ENCODE measurements around the gene ITGA1. TPM values are rescaled to one million over a fixed set of nuclear protein-coding genes. Genes with fewer than 3 reads are reported as not detected.
"Not testable (repeated sequence)": the region's sequence is repeated elsewhere in the genome, so short reads cannot be mapped to it uniquely, and the experiment has no call there.

ITGA1 gene
- total and polyA plus RNA-seq, 4 donors: 24.2 to 187 (median 48.5) TPM

DNA sequence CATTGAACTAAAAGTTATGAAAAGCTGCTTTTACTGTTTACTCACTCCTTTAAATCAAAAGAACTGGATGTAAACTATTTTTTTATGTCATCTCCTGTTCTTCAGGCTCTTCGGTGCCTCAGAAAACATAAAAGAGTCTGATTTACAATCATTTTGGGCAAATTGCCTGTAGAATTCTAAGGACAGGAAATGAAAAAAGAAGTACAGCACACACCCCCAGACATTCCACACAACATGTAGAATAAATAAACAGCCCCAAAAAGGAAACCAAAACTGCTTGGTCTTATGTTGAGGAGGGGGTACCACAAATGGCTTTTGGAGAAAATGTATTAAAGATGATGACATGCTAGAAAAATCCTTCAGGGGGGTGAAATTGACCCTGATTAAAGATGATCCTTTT lies 57.2 kb downstream of the ITGA1 start:
- WGBS: 68% methylated on average over 1 of the region's 1 CpG
- Histone ChIP-seq H3K9ac (ENCODE audit: low read depth in 1 of 2, low read length in 2 of 2) (no peak overlapping the region), H3K36me3 (ENCODE audit: control insufficient read depth in 4 of 4, insufficient read depth in 3 of 4, low read depth in 1 of 4, low read length in 3 of 4) (no peaks in the 10 kb centered on the region), H3K27me3 (ENCODE audit: control insufficient read depth in 4 of 4, insufficient read depth in 4 of 4, low read length in 3 of 4) (no peaks in the 10 kb centered on the region), H3K4me1 (ENCODE audit: control insufficient read depth in 4 of 4, insufficient read depth in 4 of 4, low read length in 3 of 4) (peaks cover 0 to 3% (median 1%) of the 10 kb centered on the region in 4 donors), H3K9me3 (ENCODE audit: control insufficient read depth in 4 of 4, low read length in 3 of 4) (no peaks in the 10 kb centered on the region), H3K4me3 (ENCODE audit: low read depth in 1 of 3, low read length in 3 of 3) (no peak overlapping the region), H3K27ac (ENCODE audit: low read depth in 1 of 2, low read length in 2 of 2) (no peak overlapping the region)
- TF ChIP-seq, protein P1, sequence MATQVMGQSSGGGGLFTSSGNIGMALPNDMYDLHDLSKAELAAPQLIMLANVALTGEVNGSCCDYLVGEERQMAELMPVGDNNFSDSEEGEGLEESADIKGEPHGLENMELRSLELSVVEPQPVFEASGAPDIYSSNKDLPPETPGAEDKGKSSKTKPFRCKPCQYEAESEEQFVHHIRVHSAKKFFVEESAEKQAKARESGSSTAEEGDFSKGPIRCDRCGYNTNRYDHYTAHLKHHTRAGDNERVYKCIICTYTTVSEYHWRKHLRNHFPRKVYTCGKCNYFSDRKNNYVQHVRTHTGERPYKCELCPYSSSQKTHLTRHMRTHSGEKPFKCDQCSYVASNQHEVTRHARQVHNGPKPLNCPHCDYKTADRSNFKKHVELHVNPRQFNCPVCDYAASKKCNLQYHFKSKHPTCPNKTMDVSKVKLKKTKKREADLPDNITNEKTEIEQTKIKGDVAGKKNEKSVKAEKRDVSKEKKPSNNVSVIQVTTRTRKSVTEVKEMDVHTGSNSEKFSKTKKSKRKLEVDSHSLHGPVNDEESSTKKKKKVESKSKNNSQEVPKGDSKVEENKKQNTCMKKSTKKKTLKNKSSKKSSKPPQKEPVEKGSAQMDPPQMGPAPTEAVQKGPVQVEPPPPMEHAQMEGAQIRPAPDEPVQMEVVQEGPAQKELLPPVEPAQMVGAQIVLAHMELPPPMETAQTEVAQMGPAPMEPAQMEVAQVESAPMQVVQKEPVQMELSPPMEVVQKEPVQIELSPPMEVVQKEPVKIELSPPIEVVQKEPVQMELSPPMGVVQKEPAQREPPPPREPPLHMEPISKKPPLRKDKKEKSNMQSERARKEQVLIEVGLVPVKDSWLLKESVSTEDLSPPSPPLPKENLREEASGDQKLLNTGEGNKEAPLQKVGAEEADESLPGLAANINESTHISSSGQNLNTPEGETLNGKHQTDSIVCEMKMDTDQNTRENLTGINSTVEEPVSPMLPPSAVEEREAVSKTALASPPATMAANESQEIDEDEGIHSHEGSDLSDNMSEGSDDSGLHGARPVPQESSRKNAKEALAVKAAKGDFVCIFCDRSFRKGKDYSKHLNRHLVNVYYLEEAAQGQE (IDR thresholded peaks at IDR 0.05): no peak
- no peak for TF ChIP-seq HNF4G (IDR thresholded peaks at IDR 0.05)
- TF ChIP-seq, protein P2, sequence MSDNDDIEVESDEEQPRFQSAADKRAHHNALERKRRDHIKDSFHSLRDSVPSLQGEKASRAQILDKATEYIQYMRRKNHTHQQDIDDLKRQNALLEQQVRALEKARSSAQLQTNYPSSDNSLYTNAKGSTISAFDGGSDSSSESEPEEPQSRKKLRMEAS (IDR thresholded peaks at IDR 0.05): no peak
- no peak for TF ChIP-seq GABPA (IDR thresholded peaks at IDR 0.05 in 1 of 2, conservative IDR thresholded peaks at IDR 0.05 in 1 of 2)
- TF ChIP-seq, protein P3, sequence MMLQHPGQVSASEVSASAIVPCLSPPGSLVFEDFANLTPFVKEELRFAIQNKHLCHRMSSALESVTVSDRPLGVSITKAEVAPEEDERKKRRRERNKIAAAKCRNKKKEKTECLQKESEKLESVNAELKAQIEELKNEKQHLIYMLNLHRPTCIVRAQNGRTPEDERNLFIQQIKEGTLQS (IDR thresholded peaks at IDR 0.05): no peak
- TF ChIP-seq ZBTB33 (IDR thresholded peaks at IDR 0.05): no peak
- no peak for TF ChIP-seq RXRA (IDR thresholded peaks at IDR 0.05)
- TF ChIP-seq FOXA2 (IDR thresholded peaks at IDR 0.05): no peak
- TF ChIP-seq SP1 (IDR thresholded peaks at IDR 0.05): no peak
- no peak for TF ChIP-seq FOXA1 (IDR thresholded peaks at IDR 0.05)
- no peak for TF ChIP-seq RAD21 (IDR thresholded peaks at IDR 0.05)
- TF ChIP-seq JUND (IDR thresholded peaks at IDR 0.05): no peak
- no peak for TF ChIP-seq NR2F2 (IDR thresholded peaks at IDR 0.05)
- DNase-seq (ENCODE audit: low spot score): no peak

DNA sequence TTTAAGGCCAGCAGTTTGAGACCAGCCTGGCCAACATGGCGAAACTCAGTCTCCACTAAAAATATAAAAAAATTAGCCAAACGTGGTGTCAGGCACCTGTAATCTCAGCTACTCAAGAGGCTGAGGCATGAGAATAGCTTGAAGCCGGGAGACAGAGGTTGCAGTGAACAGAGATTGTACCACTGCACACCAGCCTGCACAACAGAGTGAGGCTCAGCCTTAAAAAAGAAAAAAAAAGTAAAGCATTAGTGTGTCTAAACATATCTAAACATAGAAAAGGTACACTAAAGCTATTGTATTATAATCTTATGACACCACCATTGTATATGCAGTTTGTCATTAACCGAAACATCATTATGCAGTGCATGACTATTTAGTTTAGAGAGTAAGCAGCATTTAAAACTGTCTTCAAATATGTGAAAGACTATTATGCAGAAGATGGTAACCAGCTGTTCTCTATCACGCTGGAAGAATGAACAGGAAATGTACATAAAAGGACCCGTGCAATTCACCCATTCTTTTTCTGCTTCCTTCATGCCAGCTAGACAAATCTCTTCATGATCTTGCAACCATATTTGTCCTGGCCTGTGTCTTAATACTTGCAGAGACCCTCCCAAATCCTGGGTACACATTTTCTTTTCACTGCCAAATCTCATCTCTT lies 58.6 kb downstream of the ITGA1 start:
- DNase-seq (ENCODE audit: low spot score): no peak

GRCh38 chr5:52848688-52849087 lies 61.0 kb downstream of the ITGA1 start:
- not testable (repeated sequence) for H3K4me1 ChIP-seq (ENCODE audit: control insufficient read depth in 4 of 4, insufficient read depth in 4 of 4, low read length in 3 of 4)
- 94% methylated on average over 5 of the region's 5 CpGs for WGBS

More for the DNA sequence above, 58.6 kb downstream of the ITGA1 start:
- Histone ChIP-seq H3K9ac (ENCODE audit: low read depth in 1 of 2, low read length in 2 of 2) (no peak overlapping the region), H3K4me1 (ENCODE audit: control insufficient read depth in 4 of 4, insufficient read depth in 4 of 4, low read length in 3 of 4) (peaks cover 0 to 2% (median 0%) of the 10 kb centered on the region in 4 donors), H3K27ac (ENCODE audit: low read depth in 1 of 2, low read length in 2 of 2) (no peak overlapping the region), H3K4me3 (ENCODE audit: low read depth in 1 of 3, low read length in 3 of 3) (no peak overlapping the region), H3K27me3 (ENCODE audit: control insufficient read depth in 4 of 4, insufficient read depth in 4 of 4, low read length in 3 of 4) (no peaks in the 10 kb centered on the region), H3K9me3 (ENCODE audit: control insufficient read depth in 4 of 4, low read length in 3 of 4) (no peaks in the 10 kb centered on the region), H3K36me3 (ENCODE audit: control insufficient read depth in 4 of 4, insufficient read depth in 3 of 4, low read depth in 1 of 4, low read length in 3 of 4) (no peaks in the 10 kb centered on the region)
- 85% methylated on average over 6 of the region's 6 CpGs for WGBS
- TF ChIP-seq HNF4A (conservative IDR thresholded peaks at IDR 0.05): no peak

More at GRCh38 chr5:52848688-52849087, 61.0 kb downstream of the ITGA1 start:
- H3K27ac ChIP-seq (ENCODE audit: low read depth in 1 of 2, low read length in 2 of 2); H3K4me3 ChIP-seq (ENCODE audit: low read depth in 1 of 3, low read length in 3 of 3); H3K27me3 ChIP-seq (ENCODE audit: control insufficient read depth in 4 of 4, insufficient read depth in 4 of 4, low read length in 3 of 4); H3K36me3 ChIP-seq (ENCODE audit: control insufficient read depth in 4 of 4, insufficient read depth in 3 of 4, low read depth in 1 of 4, low read length in 3 of 4); H3K9ac ChIP-seq (ENCODE audit: low read depth in 1 of 2, low read length in 2 of 2); DNase-seq (ENCODE audit: low spot score); H3K9me3 ChIP-seq (ENCODE audit: control insufficient read depth in 4 of 4, low read length in 3 of 4): not testable (repeated sequence)

All from liver (tissue), 9 donors.